Neural crest cell (in vitro differentiated cells): ENCODE results near the gene TXNRD1. TPM values are rescaled to one million over a fixed set of nuclear protein-coding genes. Genes with fewer than 3 reads are reported as not detected.

ENCODE experiments used
- DNase-seq: peaks from one replicate; pipeline ENCODE4 v3.0.0; 2021; ENCODE audit warnings: low read depth, mixed read lengths, low spot score
- H3K27ac Mint-ChIP-seq: one replicate; pipeline ENCODE4 v1.8.0; 2021; ENCODE audit warnings: mild to moderate bottlenecking, mixed read lengths; ENCODE audit not compliant: unreplicated experiment
- H3K27me3 Mint-ChIP-seq: 2 replicates; pipeline ENCODE4 v1.8.0; 2021; ENCODE audit warnings: low read depth, mild to moderate bottlenecking, mixed read lengths
- H3K36me3 Mint-ChIP-seq: 2 replicates; pipeline ENCODE4 v1.8.0; 2021; ENCODE audit warnings: low read depth, mild to moderate bottlenecking, mixed read lengths
- H3K4me1 Mint-ChIP-seq: 2 replicates; pipeline ENCODE4 v1.8.0; 2021; ENCODE audit warnings: mixed read lengths
- H3K4me3 Mint-ChIP-seq: one replicate; pipeline ENCODE4 v1.8.0; 2021; ENCODE audit warnings: mild to moderate bottlenecking, mixed read lengths
- H3K9me3 Mint-ChIP-seq: 2 replicates; pipeline ENCODE4 v1.8.0; 2021; ENCODE audit warnings: mixed read lengths
- total RNA-seq: library from RNA; stranded (reverse); gene quantifications from 2 replicates; pipeline ENCODE4 v1.2.1, GENCODE V29; 2021
- TF ChIP-seq, protein P1 (sequence below): fragments of 200-600 bp; sonication (generic); conservative IDR thresholded peaks from 2 replicates; pipeline ENCODE4 v1.5.0; 2021; ENCODE audit warnings: antibody characterized with exemption, mild to moderate bottlenecking

The TXNRD1 gene
- total RNA-seq, 1 donor from 2014 or later, result 105 TPM

DNA sequence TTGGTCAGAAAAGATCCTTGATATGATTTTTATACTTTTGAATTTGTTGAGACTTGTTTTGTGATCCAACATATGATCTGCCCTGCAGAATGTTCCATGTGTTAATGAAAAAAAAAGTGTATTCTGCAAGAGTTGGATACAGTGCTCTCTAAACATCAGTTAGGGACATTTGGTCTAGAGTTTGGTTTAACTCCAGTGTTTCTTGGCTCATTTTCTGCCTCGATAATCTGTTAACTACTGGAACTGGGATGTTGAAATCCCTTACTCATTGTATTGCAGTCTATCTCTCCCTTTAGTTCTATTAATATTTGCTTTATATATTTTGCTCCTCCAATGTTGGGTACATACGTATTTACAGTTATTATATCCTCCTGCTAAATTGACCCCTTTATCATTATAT lies 18.3 kb upstream of the TXNRD1 start:
- H3K27me3 Mint-ChIP-seq, result no peaks in the 10 kb centered on the region
- peaks cover 9% of the 10 kb centered on the region for H3K36me3 Mint-ChIP-seq
- H3K4me3 Mint-ChIP-seq, result no peak overlapping the region
- TF ChIP-seq, protein P1, sequence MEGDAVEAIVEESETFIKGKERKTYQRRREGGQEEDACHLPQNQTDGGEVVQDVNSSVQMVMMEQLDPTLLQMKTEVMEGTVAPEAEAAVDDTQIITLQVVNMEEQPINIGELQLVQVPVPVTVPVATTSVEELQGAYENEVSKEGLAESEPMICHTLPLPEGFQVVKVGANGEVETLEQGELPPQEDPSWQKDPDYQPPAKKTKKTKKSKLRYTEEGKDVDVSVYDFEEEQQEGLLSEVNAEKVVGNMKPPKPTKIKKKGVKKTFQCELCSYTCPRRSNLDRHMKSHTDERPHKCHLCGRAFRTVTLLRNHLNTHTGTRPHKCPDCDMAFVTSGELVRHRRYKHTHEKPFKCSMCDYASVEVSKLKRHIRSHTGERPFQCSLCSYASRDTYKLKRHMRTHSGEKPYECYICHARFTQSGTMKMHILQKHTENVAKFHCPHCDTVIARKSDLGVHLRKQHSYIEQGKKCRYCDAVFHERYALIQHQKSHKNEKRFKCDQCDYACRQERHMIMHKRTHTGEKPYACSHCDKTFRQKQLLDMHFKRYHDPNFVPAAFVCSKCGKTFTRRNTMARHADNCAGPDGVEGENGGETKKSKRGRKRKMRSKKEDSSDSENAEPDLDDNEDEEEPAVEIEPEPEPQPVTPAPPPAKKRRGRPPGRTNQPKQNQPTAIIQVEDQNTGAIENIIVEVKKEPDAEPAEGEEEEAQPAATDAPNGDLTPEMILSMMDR, result no peak
- H3K27ac Mint-ChIP-seq, result no peak overlapping the region
- peaks cover 12% of the 10 kb centered on the region for H3K9me3 Mint-ChIP-seq
- H3K4me1 Mint-ChIP-seq, result peaks cover 4% of the 10 kb centered on the region
- DNase-seq, result no peak

GRCh38 chr12:104199964-104200363 lies 15.6 kb upstream of the TXNRD1 start:
- no peak for DNase-seq
- H3K27me3 Mint-ChIP-seq, result no peaks in the 10 kb centered on the region
- peaks cover 4% of the 10 kb centered on the region for H3K4me1 Mint-ChIP-seq
- H3K9me3 Mint-ChIP-seq, result peaks cover 12% of the 10 kb centered on the region
- no peak overlapping the region for H3K4me3 Mint-ChIP-seq
- TF ChIP-seq, protein P1, result no peak
- no peak overlapping the region for H3K27ac Mint-ChIP-seq
- H3K36me3 Mint-ChIP-seq, result peaks cover 9% of the 10 kb centered on the region

- peaks cover 9% of the 10 kb centered on the region for H3K9me3 Mint-ChIP-seq
- TF ChIP-seq, protein P1, result peak; percentile 88
- H3K36me3 Mint-ChIP-seq, result peaks cover 9% of the 10 kb centered on the region
- no peaks in the 10 kb centered on the region for H3K27me3 Mint-ChIP-seq
- H3K4me1 Mint-ChIP-seq, result peaks cover 4% of the 10 kb centered on the region
- H3K27ac Mint-ChIP-seq, result no peak overlapping the region
- H3K4me3 Mint-ChIP-seq, result no peak overlapping the region
- DNase-seq, result peak; percentile 35
Measured at GRCh38 chr12:104201238-104202001, 14.2 kb upstream of the TXNRD1 start.

GRCh38 chr12:104204690-104205480 lies 10.7 kb upstream of the TXNRD1 start:
- Mint-ChIP-seq H3K4me1 (peaks cover 4% of the 10 kb centered on the region), H3K27ac (peak overlapping the region; percentile 73), H3K36me3 (peaks cover 8% of the 10 kb centered on the region), H3K9me3 (peaks cover 8% of the 10 kb centered on the region), H3K4me3 (no peak overlapping the region), H3K27me3 (no peaks in the 10 kb centered on the region)
- TF ChIP-seq, protein P1, result no peak
- no peak for DNase-seq

GRCh38 chr12:104207416-104208205 lies 8.0 kb upstream of the TXNRD1 start:
- no peaks in the 10 kb centered on the region for H3K4me1 Mint-ChIP-seq
- no peaks in the 10 kb centered on the region for H3K27me3 Mint-ChIP-seq
- TF ChIP-seq, protein P1, result no peak
- no peak for DNase-seq
- no peak overlapping the region for H3K27ac Mint-ChIP-seq
- no peaks in the 10 kb centered on the region for H3K9me3 Mint-ChIP-seq
- no peaks in the 10 kb centered on the region for H3K36me3 Mint-ChIP-seq
- no peak overlapping the region for H3K4me3 Mint-ChIP-seq
